ENCODE data around the gene CDKN1A. TPM values are rescaled to one million over a fixed set of nuclear protein-coding genes. Genes with fewer than 3 reads are reported as not detected.

The CDKN1A gene
- total RNA-seq, 1 experiment from 2014 or later: 17.4 TPM

- no peak overlapping the region for H3K27ac Mint-ChIP-seq
- Histone ChIP-seq H2BK15ac (ENCODE audit: low read depth, low read length) (no peak overlapping the region), H3K9me3 (ENCODE audit: control insufficient read depth, low read depth, low read length) (no peaks in the 10 kb centered on the region), H2BK120ac (ENCODE audit: low read depth, low read length, poor library complexity, severe bottlenecking) (no peak overlapping the region), H3K9ac (ENCODE audit: extremely low read depth, insufficient read length, low read length) (no peak overlapping the region), H2BK5ac (ENCODE audit: insufficient read length, low read length) (no peak overlapping the region), H2BK12ac (ENCODE audit: insufficient read length, low read depth, low read length) (no peak overlapping the region), H4K91ac (ENCODE audit: insufficient read length, low read depth, low read length) (no peak overlapping the region), H3K4ac (ENCODE audit: low read depth, low read length) (no peak overlapping the region), H3K14ac (ENCODE audit: insufficient read depth, low read length) (no peak overlapping the region), H3K23ac (ENCODE audit: insufficient read length, low read depth, low read length) (no peak overlapping the region), H4K5ac (ENCODE audit: insufficient read length, low read depth, low read length) (no peak overlapping the region), H3K27ac (ENCODE audit: insufficient read length, low read depth, low read length) (no peak overlapping the region), H3K4me1 (ENCODE audit: insufficient read depth, low read length) (peaks cover 2% of the 10 kb centered on the region; the same call in 1 of the 2 replicates), H3K79me2 (ENCODE audit: insufficient read depth, low read length) (no peaks in the 10 kb centered on the region), H3K23me2 (ENCODE audit: insufficient read length, low read depth, low read length, poor library complexity, severe bottlenecking) (no peaks in the 10 kb centered on the region), H3K18ac (ENCODE audit: insufficient read length, low read depth, low read length) (no peak overlapping the region), H3T11ph (ENCODE audit: low read length) (no peak overlapping the region), H3K4me2 (ENCODE audit: insufficient read depth, insufficient read length, low read length) (no peak overlapping the region), H3K79me1 (ENCODE audit: insufficient read depth, low read depth, low read length, poor library complexity, severe bottlenecking) (no peaks in the 10 kb centered on the region), H3K27me3 (ENCODE audit: insufficient read depth, low read length) (no peaks in the 10 kb centered on the region), H4K20me1 (ENCODE audit: control insufficient read depth, insufficient read depth, insufficient read length) (no peaks in the 10 kb centered on the region), H2AK5ac (ENCODE audit: insufficient read length, low read length) (no peak overlapping the region), H2AFZ (ENCODE audit: low read length) (no peak overlapping the region), H4K8ac (replicated peaks; ENCODE audit: insufficient read length, low read depth, low read length) (no peak overlapping the region), H3K56ac (ENCODE audit: insufficient read length, low read depth, low read length) (no peak overlapping the region), H2BK20ac (ENCODE audit: low read depth, low read length, poor library complexity, severe bottlenecking) (no peak overlapping the region)
- DNase-seq: no peak
- no peaks in the 10 kb centered on the region for H3K36me3 Mint-ChIP-seq (ENCODE audit: insufficient read depth in 1 of 3, low read depth in 3 of 3)
- peaks cover 2% of the 10 kb centered on the region; the same call in 1 of the 2 replicates for H3K27me3 Mint-ChIP-seq (ENCODE audit: low read depth)
- H3K4me3 Mint-ChIP-seq: no peak overlapping the region
- WGBS (ENCODE audit: extremely low coverage, insufficient read length, low lambda C conversion rate): no CpG with 5 or more reads among the region's 6 CpGs
- TF ChIP-seq CTCF (conservative IDR thresholded peaks at IDR 0.05): no peak
- H3K4me1 Mint-ChIP-seq: peaks cover 32 to 43% of the 10 kb centered on the region in 2 experiments
- no peaks in the 10 kb centered on the region for H3K9me3 Mint-ChIP-seq
Observed at GRCh38 chr6:36671687-36672375, 6.7 kb upstream of the CDKN1A start.

All from H9 (cell line).